SKM-1 (cell line): ENCODE measurements around the gene KIF22.
A peak's percentile ranks its signal among the peaks of the same experiment; 100 is the strongest.
"Not testable (repeated sequence)": the region's sequence is repeated elsewhere in the genome, so short reads cannot be mapped to it uniquely, and the experiment has no call there.

Source experiments
- DNase-seq: peaks from one replicate; lab custom pipeline; 2025; ENCODE audit not compliant: unreplicated experiment; lab: John Stamatoyannopoulos, UW

The KIF22 gene

DNA sequence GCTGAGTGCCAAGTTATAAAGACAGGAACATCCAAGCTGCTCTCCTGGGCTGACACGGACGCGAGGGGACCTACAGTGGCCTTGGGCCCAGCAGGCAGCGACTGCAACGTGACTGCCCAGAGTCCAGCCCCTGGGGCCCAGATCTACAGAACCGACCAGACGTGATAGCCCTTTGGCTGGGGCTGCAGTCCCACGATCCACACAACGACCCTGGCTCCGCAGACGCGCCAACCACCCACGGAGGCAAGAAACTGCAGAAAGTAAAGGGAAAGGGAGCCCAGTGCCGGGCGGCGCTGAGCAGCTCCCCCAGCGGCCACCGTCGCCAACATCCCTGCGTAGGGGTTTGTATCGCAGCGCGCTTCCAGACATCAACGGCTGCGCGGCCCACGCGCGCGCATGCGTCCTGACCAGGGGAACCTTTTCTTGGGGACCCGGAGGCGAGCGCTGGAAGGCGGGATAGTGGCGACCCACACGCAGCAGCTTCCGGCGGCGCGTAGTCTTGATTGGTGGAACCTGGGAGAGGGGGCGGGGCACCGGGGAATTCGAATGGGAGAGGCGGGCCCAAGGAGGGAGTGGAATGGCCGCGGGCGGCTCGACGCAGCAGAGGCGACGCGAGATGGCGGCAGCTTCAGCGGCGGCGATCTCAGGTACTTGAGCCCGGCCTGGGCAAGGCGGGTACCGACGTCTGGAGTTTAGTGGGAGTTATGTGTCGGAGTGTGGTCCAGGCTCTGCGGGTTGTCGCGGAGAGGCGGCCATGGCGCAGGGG lies at the start of gene KIF22:
Gene KIF22, plus strand, starts transcription at position 569 of the 766 bp plus-strand sequence. Its CDS starts 9 bp downstream, at position 578.
- DNase-seq = peak; percentile 97

DNA sequence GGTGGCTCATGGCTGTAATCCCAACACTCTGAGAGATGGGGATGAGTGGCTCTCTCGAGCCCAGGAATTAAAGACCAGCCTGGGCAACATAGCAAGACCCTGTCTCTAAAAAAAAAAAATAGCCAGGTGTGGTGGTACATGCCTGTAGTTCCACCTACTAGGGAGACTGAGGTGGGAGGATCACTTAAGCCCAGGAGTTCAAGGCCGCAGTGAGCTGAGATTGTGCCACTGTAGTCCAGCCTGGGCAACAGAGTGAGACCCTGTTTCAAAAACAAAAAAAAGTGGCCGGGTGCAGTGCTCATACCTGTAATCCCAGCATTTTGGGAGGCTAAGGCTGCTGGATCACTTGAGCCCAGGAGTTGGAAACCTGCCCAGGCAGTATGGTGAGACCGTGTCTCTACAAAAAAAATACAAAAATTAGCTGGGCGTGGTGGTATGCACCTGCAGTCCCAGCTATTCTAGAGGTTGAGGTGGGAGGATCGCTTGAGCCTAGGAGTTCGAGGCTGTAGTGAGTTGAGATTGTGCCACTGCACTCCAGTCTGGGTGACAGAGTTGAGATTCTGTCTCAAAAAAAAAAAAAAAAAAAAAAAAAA lies 47.8 kb upstream of the KIF22 start:
- no peak for DNase-seq

DNA sequence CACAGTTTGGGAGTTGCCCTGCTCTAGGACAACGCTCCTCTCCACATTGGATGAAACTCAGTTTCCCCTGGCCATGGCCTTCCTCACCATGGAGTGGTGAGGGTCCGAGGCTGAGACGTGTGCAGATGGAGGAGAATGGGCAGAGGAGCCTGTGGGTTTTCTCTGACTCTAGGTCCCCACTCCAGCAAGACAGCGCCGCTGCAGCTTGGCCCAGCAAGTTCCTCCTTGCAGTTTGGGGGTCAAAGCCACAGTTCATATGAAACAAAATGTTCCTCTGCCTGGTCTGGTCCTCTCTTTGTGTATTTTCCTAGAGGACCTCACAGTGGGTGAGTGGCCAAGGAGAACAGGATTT lies 47.1 kb upstream of the KIF22 start:
- DNase-seq = no peak

DNA sequence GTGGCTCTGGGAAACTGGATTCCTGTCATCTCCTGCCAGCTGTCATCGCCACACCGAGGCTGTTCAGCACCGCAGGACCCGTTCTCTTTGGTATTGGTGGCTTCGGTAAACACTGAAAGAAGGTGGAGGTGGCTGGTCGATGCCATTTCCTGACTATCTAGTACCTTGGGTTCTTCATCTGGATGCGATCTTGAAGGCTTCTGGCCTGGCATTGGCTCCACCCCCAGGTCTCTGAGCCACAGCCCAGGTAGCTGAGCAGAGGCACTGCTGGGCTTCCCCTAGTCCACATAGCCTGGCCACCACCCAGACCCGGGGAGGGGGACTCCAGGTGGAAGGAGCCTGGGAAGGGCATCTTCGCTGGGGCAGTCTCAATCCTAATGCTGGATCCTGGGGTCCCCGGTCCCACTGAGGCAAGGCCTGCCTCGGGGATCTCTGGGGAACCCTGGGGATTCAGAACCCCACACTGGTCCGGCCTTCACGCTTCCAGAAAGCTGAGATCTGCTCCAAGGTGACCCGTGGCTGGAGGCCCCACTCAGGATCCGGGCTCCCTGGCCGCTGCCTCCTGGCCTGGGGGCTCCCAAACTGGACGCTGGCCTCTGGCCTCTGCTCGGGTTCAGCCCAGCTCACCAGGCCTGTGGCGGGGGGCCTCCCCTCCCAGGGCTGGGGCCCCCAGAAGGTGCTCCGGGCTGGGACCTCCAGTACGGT lies 46.6 kb upstream of the KIF22 start:
- no peak for DNase-seq

DNA sequence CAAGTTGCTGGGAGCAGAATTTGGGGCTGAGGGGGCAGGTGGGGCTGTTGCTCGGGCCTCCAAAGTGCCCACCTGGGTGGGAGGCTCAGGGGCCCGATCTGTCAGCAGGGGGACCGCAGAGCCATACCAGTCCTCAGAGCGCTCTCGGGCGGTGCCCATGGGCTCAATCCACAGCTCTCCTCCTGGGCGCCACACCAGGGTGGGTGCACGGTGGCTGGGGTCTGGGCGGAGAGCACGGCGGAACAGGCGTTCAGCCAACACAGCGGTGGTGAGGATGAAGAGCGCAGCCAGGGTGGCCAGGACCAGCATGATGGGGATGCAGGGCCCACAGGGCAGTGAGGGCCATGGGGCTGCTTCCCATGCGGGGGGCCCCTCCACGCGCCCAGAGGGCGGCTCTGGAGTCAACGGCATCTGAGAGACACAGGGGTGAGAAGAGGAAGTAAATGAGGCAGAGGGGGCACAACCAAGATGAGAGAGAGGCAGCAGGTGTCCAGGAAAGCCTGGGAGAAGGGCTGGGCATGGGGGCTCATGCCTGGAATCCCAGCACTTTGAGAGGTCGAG lies 45.9 kb upstream of the KIF22 start:
- DNase-seq = no peak

DNA sequence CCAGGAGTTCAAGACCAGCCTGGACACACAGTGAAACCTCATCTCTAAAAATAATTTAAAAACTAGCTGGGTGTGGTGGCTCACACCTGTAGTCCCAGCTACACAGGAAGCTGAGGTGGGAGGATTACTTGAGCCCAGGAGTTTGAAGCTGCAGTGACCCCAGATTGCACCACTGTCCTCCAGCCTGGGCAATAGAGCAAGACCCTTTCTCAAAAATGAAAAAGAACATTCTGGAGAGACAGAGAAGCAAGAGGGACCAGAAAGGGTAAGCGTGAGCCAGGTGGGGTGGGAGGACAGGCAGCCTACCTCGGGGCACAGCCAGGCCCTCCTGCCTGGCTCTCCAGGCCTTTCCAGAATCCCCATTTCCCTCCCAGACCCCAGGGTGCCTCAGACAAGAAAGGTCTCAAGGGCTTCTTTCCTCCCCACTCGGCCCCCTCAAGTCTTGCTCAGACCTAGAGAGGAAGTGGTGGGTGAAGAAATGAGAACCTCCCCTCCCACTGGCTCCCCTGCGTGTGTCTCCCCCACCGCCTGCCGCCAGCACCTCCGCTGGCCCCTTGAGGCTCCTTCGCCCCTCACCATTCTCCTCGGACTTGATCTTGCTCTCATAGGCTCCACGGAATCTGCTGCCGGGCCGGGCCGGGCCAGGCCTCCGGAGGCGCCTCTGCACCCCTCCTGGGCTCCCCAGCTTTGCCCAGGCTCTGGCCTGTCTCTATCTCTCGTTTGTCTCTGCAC lies 45.3 kb upstream of the KIF22 start:
- peak; percentile 77 for DNase-seq

DNA sequence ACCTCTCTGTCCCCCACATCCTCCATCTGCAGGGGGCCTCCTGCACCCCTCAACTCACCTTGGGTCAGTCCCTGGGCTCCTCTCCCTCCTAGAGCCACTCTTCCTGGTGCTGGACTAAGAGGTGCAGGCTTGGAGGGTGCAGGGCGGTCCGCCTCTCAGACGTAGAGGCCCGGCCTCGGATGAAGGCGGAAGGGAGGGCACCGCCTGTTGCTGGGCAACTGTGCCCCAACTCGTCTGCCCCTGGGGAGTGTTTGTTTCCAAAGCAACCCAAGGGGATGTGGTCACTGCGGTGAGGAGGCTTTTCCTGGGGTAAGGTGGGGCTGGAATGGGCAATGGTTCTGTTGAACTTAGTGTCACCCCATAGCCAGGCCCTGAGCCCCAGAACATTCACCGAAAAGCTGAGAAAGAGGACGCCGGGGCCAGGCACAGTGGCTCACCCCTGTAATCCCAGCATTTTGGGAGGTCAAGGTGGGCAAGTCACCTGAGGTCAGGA lies 44.7 kb upstream of the KIF22 start, which contains the start of gene C16orf54:
Gene C16orf54, minus strand, starts transcription at position 138 of the 493 bp plus-strand sequence. CDS start 1,039 bp downstream, outside the sequence.
- DNase-seq = peak; percentile 93

DNA sequence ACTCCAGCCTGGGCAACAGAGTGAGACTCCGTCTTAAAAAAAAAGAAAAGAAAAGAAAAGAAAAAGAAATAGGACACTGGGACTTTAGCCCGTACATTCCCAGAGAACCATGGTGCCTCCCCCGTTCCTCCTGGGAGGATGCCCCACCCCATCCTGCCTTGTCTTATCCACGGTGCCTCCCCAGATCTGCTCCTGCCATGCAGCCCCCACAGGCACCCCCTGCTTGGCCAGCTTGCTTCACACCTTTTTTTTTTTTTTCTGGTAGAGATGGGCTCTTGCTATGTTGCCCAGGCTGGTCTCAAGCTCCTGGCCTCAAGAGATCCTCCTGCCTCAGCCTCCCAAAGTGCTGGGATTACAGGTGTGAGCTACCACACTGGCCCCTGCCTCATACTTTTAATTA lies 44.0 kb upstream of the KIF22 start:
- DNase-seq = not testable (repeated sequence)

DNA sequence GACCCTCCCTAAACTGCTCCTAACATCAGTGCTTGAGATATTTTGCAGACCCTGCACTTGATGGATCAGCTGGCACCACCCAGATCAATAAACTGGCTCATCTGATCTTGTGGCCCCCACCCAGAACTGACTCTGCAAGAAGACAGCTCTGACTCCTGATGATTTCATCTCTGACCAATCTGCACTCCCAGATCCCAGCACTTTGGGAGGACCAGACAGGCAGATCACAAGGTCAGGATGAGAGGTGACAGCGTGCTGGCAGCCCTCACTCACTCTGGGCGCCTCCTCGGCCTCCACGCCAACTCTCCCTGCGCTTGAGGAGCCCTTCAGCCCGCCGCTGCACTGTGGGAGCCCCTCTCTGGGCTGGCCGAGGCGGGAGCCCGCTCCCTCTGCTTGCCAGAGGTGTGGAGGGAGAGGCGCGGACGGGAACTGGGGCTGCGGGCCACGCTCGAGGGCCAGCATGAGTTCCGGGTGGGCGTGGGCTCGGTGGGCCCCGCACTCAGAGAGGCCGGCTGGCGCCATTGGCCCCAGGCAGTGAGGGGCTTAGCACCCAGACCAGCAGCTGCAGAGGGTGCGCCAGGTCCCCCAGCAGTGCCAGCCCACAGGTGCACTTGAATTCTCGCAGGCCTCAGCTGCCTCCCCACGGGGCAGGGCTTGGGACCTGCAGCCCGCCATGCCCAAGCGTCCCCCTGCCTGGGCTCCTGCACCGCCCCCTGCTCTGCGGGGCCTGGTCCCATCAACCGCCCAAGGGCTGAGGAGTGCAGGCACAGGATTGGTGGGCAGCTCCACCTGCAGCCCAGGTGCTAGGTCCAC lies 42.4 kb upstream of the KIF22 start:
- no peak for DNase-seq

DNA sequence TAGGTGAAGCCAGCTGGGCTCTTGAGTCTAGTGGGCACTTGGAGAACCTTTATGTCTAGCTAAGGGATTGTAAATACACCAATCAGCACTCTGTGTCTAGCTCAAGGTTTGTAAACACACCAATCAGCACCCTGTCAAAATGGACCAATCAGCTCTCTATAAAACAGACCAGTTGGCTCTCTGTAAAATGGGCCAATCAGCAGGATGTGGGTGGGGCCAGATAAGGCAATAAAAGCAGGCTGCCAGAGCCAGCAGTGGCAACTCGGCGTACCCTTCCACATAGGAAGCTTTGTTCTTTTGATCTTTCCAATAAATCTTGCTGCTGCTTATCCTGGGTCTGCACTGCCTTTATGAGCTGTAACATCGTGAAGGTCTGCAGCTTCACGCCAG lies 41.8 kb upstream of the KIF22 start:
- DNase-seq = not testable (repeated sequence)

DNA sequence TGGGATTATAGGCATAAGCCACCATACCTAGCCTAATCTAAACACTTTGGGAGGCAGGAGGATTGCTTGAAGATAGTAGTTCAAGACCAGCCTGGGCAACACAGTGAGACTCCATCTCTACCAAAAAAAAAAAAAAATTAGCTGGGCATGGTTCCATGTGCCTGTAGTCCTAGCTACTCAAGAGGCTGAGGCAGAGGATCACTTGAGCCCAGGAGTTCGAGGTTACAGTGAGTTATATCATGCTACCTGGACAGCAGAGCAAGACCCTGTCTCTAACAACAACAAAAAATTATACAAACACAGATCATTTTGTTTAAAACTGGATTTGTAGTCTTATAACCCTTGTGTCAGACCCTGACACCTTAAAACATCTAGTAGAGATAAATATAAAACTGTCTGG lies 37.0 kb upstream of the KIF22 start:
- no peak for DNase-seq

DNA sequence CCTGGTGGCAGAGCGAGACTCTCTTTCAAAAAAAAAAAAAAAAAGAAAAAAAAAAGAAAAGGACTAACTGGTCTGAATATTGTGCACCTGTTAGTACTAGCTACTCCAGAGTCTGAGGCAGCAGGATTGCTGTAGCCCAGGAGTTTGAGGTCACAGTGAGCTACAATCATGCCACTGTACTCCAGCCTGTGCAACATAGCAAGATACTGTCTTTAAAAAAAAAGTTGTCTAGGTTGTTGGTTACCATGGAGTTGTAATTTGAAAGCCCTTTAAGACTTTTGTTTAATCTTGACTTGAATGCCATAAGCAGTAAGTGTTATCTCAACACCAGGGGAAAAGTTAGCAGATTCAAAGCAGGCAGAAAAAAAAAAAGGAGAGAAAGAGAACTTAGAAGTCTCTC lies 33.9 kb upstream of the KIF22 start:
- no peak for DNase-seq

DNA sequence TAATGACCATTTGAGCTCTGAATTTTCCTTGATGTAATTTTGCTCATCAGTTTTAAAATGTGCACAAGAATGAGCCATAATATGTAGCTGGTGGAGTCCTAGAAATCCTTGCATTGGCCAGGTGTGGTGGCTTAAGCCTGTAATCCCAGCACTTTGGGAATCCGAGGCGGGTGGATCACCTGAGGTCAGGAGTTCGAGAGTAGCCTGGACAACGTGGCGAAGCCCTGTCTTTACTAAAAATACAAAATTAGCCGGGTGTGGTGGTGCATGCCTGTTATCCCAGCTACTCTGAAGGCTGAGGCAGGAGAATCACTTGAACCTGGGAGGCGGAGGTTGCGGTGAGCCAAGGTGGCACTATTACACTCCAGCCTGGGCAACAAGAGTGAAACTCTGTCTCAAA lies 33.5 kb upstream of the KIF22 start:
- not testable (repeated sequence) for DNase-seq

DNA sequence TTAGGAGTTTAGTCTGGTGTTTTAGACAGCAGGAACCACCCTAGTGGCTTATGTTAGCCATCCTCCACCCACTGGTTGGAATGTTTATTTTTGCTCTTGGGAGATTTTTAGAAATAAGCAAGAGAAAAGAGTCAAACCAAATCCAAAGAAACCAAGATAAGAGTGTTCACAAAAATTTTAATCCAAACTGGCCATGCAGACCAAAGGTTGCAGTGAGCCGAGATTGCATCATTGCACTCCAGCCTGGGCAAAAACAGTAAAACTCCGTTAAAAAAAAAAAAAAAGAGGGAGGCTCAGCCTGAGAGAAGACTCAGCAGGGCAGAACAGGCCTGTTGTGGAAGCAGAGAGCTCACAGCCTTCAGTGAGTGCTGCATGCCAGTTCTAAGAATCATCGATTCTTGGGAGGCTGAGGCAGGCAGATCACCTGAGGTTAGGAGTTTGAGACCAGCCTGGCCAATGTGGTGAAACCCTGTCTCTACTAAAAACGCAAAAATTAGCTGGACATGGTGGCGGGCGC lies 32.5 kb upstream of the KIF22 start:
- no peak for DNase-seq

DNA sequence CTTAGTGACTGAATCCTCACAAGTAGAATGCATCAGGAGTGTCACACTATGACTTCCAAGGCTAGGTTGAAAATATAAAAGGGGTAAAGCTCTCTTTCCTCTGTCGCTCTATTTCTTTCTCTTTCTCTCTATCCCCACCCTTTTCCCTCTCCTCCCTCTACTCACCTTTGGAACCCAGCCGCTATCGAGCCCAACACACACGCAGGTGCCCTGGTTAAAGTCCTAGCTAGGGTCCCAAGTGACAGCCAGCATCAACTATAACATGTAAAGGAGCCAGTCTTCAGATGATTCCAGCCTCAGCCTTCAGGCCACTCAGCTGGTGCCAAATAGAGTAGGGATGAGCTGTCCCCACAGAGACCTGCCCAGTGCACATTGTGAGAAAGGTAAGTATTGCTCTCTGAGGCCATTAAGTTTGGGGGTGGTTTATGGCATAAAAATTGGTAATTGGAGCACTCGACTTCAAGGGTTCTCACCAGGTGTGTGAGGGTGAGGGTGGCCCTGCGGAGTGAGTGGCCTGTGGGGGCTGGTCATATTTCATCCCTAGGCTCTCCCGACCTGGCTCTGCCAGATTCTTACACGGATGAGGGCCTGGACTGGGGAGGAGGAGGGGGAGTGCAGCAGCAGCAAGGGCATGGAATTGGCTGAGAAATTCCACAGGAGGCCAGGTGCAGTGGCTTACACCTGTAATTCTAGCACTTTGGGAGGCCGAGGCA lies 29.8 kb upstream of the KIF22 start:
- DNase-seq = no peak

DNA sequence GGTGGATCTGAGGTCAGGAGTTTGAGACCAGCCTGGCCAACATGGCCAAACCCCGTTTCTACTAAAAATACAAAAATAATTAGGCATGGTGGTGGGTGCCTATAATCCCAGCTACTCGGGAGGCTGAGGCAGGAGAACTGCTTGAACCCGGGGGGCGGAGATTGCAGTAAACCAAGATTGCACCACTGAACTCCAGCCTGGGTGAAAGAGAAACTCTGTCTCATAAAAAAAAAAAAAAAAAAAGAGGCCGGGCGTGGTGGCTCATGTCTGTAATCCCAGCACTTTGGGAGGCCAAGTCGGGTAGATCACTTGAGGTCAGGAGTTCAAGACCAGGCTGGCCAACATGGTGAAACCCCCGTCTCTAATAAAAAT lies 29.3 kb upstream of the KIF22 start:
- DNase-seq = not testable (repeated sequence)

DNA sequence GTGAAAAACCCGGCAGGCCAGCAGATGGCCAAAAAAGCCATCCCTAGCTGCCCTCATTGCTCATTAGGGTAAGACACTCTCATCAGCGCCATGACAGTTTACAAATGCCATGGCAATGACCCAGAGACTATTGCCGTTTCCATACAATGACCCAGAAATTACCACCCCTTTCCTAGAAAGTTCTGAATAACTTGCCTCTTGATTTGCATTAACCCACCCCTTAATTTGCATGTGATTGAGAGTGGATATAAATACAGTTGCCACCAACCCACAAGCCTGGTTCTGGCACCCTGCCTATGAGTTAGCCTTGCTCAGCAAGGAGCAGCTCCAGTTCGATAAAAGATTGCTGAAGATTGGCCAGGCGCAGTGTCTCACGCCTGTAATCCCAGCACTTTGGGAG lies 28.7 kb upstream of the KIF22 start:
- DNase-seq = no peak

DNA sequence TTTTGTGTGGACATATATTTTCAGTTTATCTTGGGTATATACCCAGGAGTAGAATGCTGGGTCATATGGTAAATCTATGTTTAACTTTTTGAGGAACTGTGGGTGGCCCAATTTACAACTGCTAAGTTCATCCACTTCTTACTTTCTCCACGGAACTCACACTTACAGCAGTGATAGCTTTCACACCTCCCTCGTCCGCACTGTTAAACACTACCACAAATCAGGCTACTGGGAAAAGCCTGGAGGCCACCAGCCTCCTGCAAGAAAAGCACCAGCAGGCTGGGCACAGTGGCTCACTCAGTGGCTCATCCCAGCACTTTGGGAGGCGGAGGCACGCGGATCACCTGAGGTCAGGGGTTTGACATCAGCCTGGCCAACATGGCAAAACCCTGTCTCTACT lies 27.2 kb upstream of the KIF22 start:
- DNase-seq = no peak
